Upper lobe of right lung (tissue), 1 donor: Measurements from ENCODE around the gene PDE9A. TPM values are rescaled to one million over a fixed set of nuclear protein-coding genes. Genes with fewer than 3 reads are reported as not detected.

ENCODE experiments used
- ATAC-seq: fragments of 200-7000 bp; cut with Tn5 transposase; one replicate; pipeline ENCODE4 v1.9.1; 2020; ENCODE audit warnings: mild to moderate bottlenecking, moderate library complexity
- DNase-seq: peaks from one replicate; pipeline ENCODE4 v3.0.0-alpha.2; 2020
- H3K27ac ChIP-seq: fragments of 200-600 bp; one replicate; pipeline ENCODE4 v1.8.0; 2022
- H3K27me3 ChIP-seq: fragments of 200-600 bp; one replicate; pipeline ENCODE4 v1.8.0; 2022; ENCODE audit warnings: mild to moderate bottlenecking
- H3K36me3 ChIP-seq: fragments of 200-600 bp; one replicate; pipeline ENCODE4 v1.8.0; 2022
- H3K4me1 ChIP-seq: fragments of 200-600 bp; one replicate; pipeline ENCODE4 v1.8.0; 2022
- H3K4me3 ChIP-seq: fragments of 200-600 bp; one replicate; pipeline ENCODE4 v1.8.0; 2022; ENCODE audit warnings: mild to moderate bottlenecking
- H3K9me3 ChIP-seq: fragments of 200-600 bp; one replicate; pipeline ENCODE4 v1.8.0; 2022
- CTCF ChIP-seq: fragments of 200-600 bp; IDR thresholded peaks from one replicate; pipeline ENCODE4 v1.8.0; 2022; ENCODE audit warnings: antibody characterized with exemption
- intact Hi-C: fragments of 100-400 bp; cut with DNase I; formaldehyde crosslinking; loops from one replicate; pipeline ENCODE4 v1.11.0; 2022
- total RNA-seq: library from RNA; stranded (reverse); fragmentation: NEBNext Ultra II Directional; extraction: Animal tissue kit (Norgen Biotek cat#: 25700); gene quantifications from one replicate; pipeline ENCODE4 v1.2.1, GENCODE V29; 2021
- donor health status: DM: no; HTN: yes; CAD: no; lungs with severe emphysema.

Gene PDE9A
- total RNA-seq, 1 donor from 2014 or later: 15.3 TPM

- H3K4me3 ChIP-seq: peak overlapping the region; percentile 66
- TF ChIP-seq CTCF: no peak
- no peak overlapping the region for H3K27ac ChIP-seq
- ATAC-seq (peak; percentile 8), DNase-seq (peak; percentile 63)
- H3K9me3 ChIP-seq: no peaks in the 10 kb centered on the region
- peaks cover 4% of the 10 kb centered on the region for H3K27me3 ChIP-seq
- no peaks in the 10 kb centered on the region for H3K36me3 ChIP-seq
- intact Hi-C loops: loop anchor here (10.0 kb wide), 1 partner anchor 160 kb away; no protein-coding TSS in a partner anchor
- peaks cover 27% of the 10 kb centered on the region for H3K4me1 ChIP-seq
Observed at GRCh38 chr21:42654179-42654912, 925 bp downstream of the PDE9A start.

GRCh38 chr21:42654913-42655795, 1.7 kb downstream of the PDE9A start:
- H3K4me1 ChIP-seq: peaks cover 27% of the 10 kb centered on the region
- no peak for TF ChIP-seq CTCF
- H3K9me3 ChIP-seq: no peaks in the 10 kb centered on the region
- no peak overlapping the region for H3K27ac ChIP-seq
- intact Hi-C loops: loop anchor here (10.0 kb wide), 1 partner anchor 160 kb away; no protein-coding TSS in a partner anchor
- DNase-seq (no peak), ATAC-seq (no peak)
- H3K36me3 ChIP-seq: no peaks in the 10 kb centered on the region
- H3K4me3 ChIP-seq: peak overlapping the region; percentile 66
- H3K27me3 ChIP-seq: peaks cover 4% of the 10 kb centered on the region

- no peak for TF ChIP-seq CTCF
- no peak for DNase-seq
- ATAC-seq: no peak
- peaks cover 27% of the 10 kb centered on the region for H3K4me1 ChIP-seq
- H3K4me3 ChIP-seq: no peak overlapping the region
- H3K27me3 ChIP-seq: peaks cover 4% of the 10 kb centered on the region
- intact Hi-C loops: loop anchor here (10.0 kb wide), 1 partner anchor 159 kb away; no protein-coding TSS in a partner anchor
- no peak overlapping the region for H3K27ac ChIP-seq
- no peaks in the 10 kb centered on the region for H3K36me3 ChIP-seq
- no peaks in the 10 kb centered on the region for H3K9me3 ChIP-seq
Observed at GRCh38 chr21:42655796-42656770, 2.7 kb downstream of the PDE9A start.

- H3K9me3 ChIP-seq: no peaks in the 10 kb centered on the region
- no peak overlapping the region for H3K27ac ChIP-seq
- no peak overlapping the region for H3K4me3 ChIP-seq
- no peaks in the 10 kb centered on the region for H3K36me3 ChIP-seq
- TF ChIP-seq CTCF: no peak
- DNase-seq: no peak
- peaks cover 27% of the 10 kb centered on the region for H3K4me1 ChIP-seq
- ATAC-seq: no peak
- peaks cover 4% of the 10 kb centered on the region for H3K27me3 ChIP-seq
- intact Hi-C loops: loop anchor here (10.0 kb wide), 1 partner anchor 158 kb away; no protein-coding TSS in a partner anchor
Observed at GRCh38 chr21:42656872-42657271, 3.5 kb downstream of the PDE9A start.
